Fibroblast of villous mesenchyme (primary cell): ENCODE measurements around the gene SRSF8. TPM values are rescaled to one million over a fixed set of nuclear protein-coding genes. Genes with fewer than 3 reads are reported as not detected.
"Not testable (repeated sequence)": the region's sequence is repeated elsewhere in the genome, so short reads cannot be mapped to it uniquely, and the experiment has no call there.

Experiments
- DNase-seq: peaks from one replicate; pipeline ENCODE4 v3.0.0-alpha.2; 2010; ENCODE audit warnings: low read depth
- H3K4me3 ChIP-seq: 2 replicates; pipeline ENCODE4 v1.5.1; 2011; ENCODE audit warnings: low read depth, mild to moderate bottlenecking, low read length
- CTCF ChIP-seq: IDR thresholded peaks from 2 replicates; pipeline ENCODE4 v1.5.1; 2012; ENCODE audit warnings: low read depth, mild to moderate bottlenecking, low read length; ENCODE audit not compliant: insufficient read depth
- total RNA-seq: library from RNA; depleted of rRNA; stranded (reverse); fragments of >200 nt; gene quantifications from 2 replicates; pipeline ENCODE4 v1.2.3, GENCODE V29; 2012

Gene SRSF8
- total RNA-seq, 1 donor, result 19.0 TPM

GRCh38 chr11:95102733-95103132 is 36.0 kb downstream of the SRSF8 start:
- no peak for TF ChIP-seq CTCF
- DNase-seq, result no peak
- no peak overlapping the region for H3K4me3 ChIP-seq

GRCh38 chr11:95103701-95104100 is 37.0 kb downstream of the SRSF8 start:
- no peak for DNase-seq
- no peak for TF ChIP-seq CTCF
- H3K4me3 ChIP-seq, result no peak overlapping the region

- H3K4me3 ChIP-seq, result no peak overlapping the region
- TF ChIP-seq CTCF, result no peak
- DNase-seq, result no peak
Observed at GRCh38 chr11:95104121-95104830, 37.6 kb downstream of the SRSF8 start.

DNA sequence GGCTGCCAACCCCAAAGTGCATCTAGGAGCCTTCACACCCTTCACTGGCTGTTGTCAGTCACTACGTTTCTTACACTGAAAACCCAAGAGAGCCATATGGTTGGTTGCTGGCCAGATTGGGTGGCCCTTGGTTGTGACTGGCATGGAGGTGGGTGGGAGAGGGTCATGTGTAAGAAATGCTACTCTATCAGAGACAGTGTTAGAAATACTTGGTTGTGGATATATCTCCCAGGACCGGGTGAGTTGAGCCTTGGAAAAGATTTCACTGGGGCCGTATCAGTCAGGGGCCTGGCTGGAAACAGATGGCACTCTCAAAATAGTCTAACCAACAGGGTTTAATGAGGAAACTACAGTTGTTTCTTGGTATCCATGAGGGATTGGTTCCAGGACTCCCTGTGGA is 38.1 kb downstream of the SRSF8 start:
- H3K4me3 ChIP-seq, result no peak overlapping the region
- DNase-seq, result no peak
- TF ChIP-seq CTCF, result no peak

DNA sequence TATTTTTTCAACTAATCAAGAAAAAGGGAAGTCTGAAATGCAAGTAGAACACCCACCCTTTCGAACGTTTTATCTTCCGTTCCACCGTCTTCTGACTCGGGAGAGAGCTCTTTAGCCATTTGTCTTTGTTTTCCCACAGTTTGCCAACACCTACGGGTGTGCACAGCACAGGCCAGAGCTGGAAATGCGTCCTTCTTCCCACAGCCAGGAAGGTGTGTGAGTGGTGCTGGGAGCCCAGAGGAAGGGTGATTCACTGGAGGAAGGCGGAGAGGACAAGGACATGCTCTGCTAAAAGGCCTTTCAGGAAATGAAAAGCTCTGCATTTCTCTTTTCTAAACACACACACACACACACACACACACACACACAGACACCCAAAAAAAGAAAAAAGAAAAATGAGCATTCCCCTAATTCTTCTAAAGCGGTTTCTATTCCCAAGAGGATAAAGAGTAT is 41.5 kb downstream of the SRSF8 start:
- peak; percentile 59 for DNase-seq
- H3K4me3 ChIP-seq, result no peak overlapping the region
- no peak for TF ChIP-seq CTCF

- H3K4me3 ChIP-seq, result no peak overlapping the region
- no peak for TF ChIP-seq CTCF
- DNase-seq, result peak; percentile 83
Observed at GRCh38 chr11:95108671-95109551, 42.2 kb downstream of the SRSF8 start.

GRCh38 chr11:95111471-95111870 is 44.8 kb downstream of the SRSF8 start:
- DNase-seq, H3K4me3 ChIP-seq: not testable (repeated sequence)
